NK-92 treated with Interleukin-12 subunit alpha and Interleukin-12 subunit beta, amount 100 ng/mL, for 24 hours (cell line): ENCODE data around the gene ZFP36.
"Not testable (repeated sequence)": the region's sequence is repeated elsewhere in the genome, so short reads cannot be mapped to it uniquely, and the experiment has no call there.

Experiments
- DNase-seq: peaks from one replicate; lab custom pipeline; 2025; lab: John Stamatoyannopoulos, UW

Gene ZFP36

GRCh38 chr19:39445196-39446111, 38.8 kb downstream of the ZFP36 start, which contains the start of gene SUPT5H:
SUPT5H (plus strand) TSS chr19:39445582; CDS start chr19:39445891, 309 bp downstream.
- DNase-seq = peak; percentile 96

DNA sequence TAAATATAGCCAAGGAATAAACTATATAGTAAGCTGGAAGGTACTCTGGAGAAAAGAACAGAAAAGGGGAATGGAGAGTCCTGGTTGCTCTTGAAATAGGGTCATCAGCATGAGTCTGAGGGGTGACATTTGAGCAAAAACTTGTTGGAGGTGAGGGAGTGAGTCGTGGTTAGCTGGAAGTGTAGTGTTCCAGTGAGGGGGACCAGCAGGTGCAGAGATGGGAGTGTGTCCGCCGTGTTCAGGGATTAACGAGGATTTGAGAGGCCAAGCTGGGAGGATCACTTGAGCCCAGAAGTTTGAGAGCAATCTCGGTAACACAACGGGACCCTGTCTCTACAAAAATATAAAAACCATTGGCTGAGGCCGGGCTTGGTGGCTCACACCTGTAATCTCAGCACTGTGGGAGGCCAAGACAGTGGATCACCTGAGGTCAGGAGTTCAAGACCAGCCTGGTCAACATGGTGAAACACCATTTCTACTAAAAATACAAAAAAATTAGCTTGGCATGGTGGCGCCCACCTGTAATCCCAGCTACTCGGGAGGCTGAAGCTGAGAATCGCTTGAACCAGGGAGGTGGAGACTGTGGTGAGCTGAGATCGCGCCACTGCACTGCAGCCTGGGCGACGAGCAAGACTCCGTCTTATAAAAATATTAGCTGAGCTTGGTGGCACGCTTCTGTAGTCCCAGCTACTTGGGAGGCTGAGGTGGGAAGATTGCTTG, 39.9 kb downstream of the ZFP36 start:
- no peak for DNase-seq

DNA sequence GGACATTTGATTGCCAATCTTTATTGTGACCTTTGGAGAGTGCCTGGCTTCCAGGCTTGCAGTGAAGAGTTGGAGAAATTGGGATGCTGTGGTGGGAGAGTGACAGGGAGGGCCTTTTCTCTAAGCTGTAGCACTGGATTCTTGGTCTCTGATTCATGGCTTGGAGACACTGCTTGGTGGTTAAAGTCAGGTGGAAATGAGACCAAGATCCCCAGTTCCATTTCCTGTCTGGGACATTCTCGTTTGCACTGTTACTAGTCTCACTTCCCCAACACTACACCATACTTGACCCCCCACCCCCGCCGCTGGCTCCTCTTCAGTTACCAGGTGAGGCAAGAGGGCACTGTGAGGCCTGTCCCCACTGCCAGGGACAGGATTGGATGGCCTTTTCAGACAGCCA, 41.6 kb downstream of the ZFP36 start:
- DNase-seq = no peak

GRCh38 chr19:39449116-39449797, 42.6 kb downstream of the ZFP36 start:
- no peak for DNase-seq

GRCh38 chr19:39451257-39451656, 44.6 kb downstream of the ZFP36 start:
- not testable (repeated sequence) for DNase-seq
